Body of pancreas (tissue), 4 donors: ENCODE measurements around the gene CPT1A. TPM values are rescaled to one million over a fixed set of nuclear protein-coding genes. Genes with fewer than 3 reads are reported as not detected.

Experiments
- ATAC-seq: fragments of 150-250 bp; one replicate; pipeline ENCODE4 v1.9.1; 2016
- DNase-seq, 4 donors: peaks; one replicate each; pipeline ENCODE4 v3.0.0-alpha.2; 2019
- H3K27ac ChIP-seq, 4 donors: fragments of 200-600 bp; sonication (generic); 1 replicate in 3 of 4; 2 replicates in 1 of 4; pipeline versions ENCODE4 v1.5.1 to v1.6.1; 2016 to 2019; ENCODE audit warnings: mild to moderate bottlenecking in 1 of 4, mixed read lengths in 1 of 4, moderate library complexity in 1 of 4
- H3K27me3 ChIP-seq, 2 donors: fragments of 200-600 bp; sonication (generic); one replicate each; pipeline ENCODE4 v1.6.0; 2016; ENCODE audit warnings: mild to moderate bottlenecking in 1 of 2
- H3K36me3 ChIP-seq, 2 donors: fragments of 200-600 bp; sonication (generic); replicated peaks in 1 of 2; 2 replicates each; pipeline ENCODE4 v1.5.1; 2016; ENCODE audit warnings: low read depth in 2 of 2; ENCODE audit not compliant: insufficient read depth in 1 of 2
- H3K4me1 ChIP-seq: fragments of 200-600 bp; sonication (generic); one replicate; pipeline ENCODE4 v1.6.0; 2016
- H3K4me3 ChIP-seq, 2 donors: fragments of 200-600 bp; sonication (generic); 1 replicate in 1 of 2; 2 replicates in 1 of 2; pipeline ENCODE4 v1.5.1; 2016 to 2019
- H3K9me3 ChIP-seq, 3 donors: fragments of 200-600 bp; sonication (generic); 1 replicate in 2 of 3; 2 replicates in 1 of 3; pipeline ENCODE4 v1.5.1; 2016
- CTCF ChIP-seq, 7 experiments: fragments of 450-650 bp in 4 of 7; fragments of 200-600 bp in 3 of 7; sonication (generic) in 3 of 7; IDR thresholded peaks; one replicate each; pipeline ENCODE4 v1.5.1; 2016 to 2019; ENCODE audit warnings: antibody characterized with exemption in 7 of 7
- POLR2A ChIP-seq, 3 donors: fragments of 450-650 bp; IDR thresholded peaks; one replicate each; pipeline ENCODE4 v1.6.1; 2016; ENCODE audit warnings: antibody characterized with exemption in 3 of 3, mild to moderate bottlenecking in 2 of 3
- WGBS, 2 donors: methylation state at CpG; one replicate each; pipeline ENCODE4 v1.1.5; 2017; 5-methylcytosine and 5-hydroxymethylcytosine counted together
- intact Hi-C: fragments of 100-400 bp; cut with DNase I; formaldehyde crosslinking; loops from one replicate; pipeline ENCODE4 v1.15.1; 2023
- total RNA-seq, 2 donors: library from RNA; depleted of rRNA; stranded (reverse); fragments of >200 nt; gene quantifications; one replicate each; pipeline ENCODE4 v1.1.0, GENCODE V29; 2016

CPT1A gene
- total RNA-seq, 2 donors from 2014 or later, result 35.6 to 40.7 TPM

GRCh38 chr11:68796801-68797200 is 44.9 kb downstream of the CPT1A start:
- intact Hi-C loops, result no loop called here
- TF ChIP-seq CTCF (IDR thresholded peaks at IDR 0.05), result no peak
- TF ChIP-seq POLR2A (IDR thresholded peaks at IDR 0.05), result no peak
- no peaks in the 10 kb centered on the region for H3K9me3 ChIP-seq
- no peak overlapping the region for H3K4me3 ChIP-seq
- H3K27ac ChIP-seq, result no peak overlapping the region
- peaks cover 15 to 17% of the 10 kb centered on the region in 2 donors for H3K36me3 ChIP-seq
- H3K27me3 ChIP-seq, result no peaks in the 10 kb centered on the region
- ATAC-seq, result no peak
- DNase-seq, result no peak
- 88 to 90% methylated on average over 12 to 19 of the region's 19 CpGs for WGBS, 2 donors
- H3K4me1 ChIP-seq, result no peaks in the 10 kb centered on the region

GRCh38 chr11:68792400-68792966 is 49.2 kb downstream of the CPT1A start:
- intact Hi-C loops, result no loop called here
- DNase-seq, result no peak
- H3K9me3 ChIP-seq, result no peaks in the 10 kb centered on the region
- TF ChIP-seq CTCF (IDR thresholded peaks at IDR 0.05) (no peak), POLR2A (IDR thresholded peaks at IDR 0.05) (no peak)
- H3K27me3 ChIP-seq, result no peaks in the 10 kb centered on the region
- no peak for ATAC-seq
- no peaks in the 10 kb centered on the region for H3K4me1 ChIP-seq
- peaks cover 9 to 15% of the 10 kb centered on the region in 2 donors for H3K36me3 ChIP-seq
- WGBS, 2 donors, result 88 to 90% methylated on average over 12 to 18 of the region's 18 CpGs
- no peak overlapping the region for H3K4me3 ChIP-seq
- H3K27ac ChIP-seq, result no peak overlapping the region

GRCh38 chr11:68784653-68785052 is 57.1 kb downstream of the CPT1A start:
- no peak overlapping the region for H3K27ac ChIP-seq
- DNase-seq, result no peak
- H3K4me1 ChIP-seq, result peaks cover 3% of the 10 kb centered on the region
- TF ChIP-seq POLR2A (IDR thresholded peaks at IDR 0.05) (no peak), CTCF (IDR thresholded peaks at IDR 0.05) (no peak)
- H3K9me3 ChIP-seq, result no peaks in the 10 kb centered on the region
- ATAC-seq, result no peak
- peaks cover 4 to 7% of the 10 kb centered on the region in 2 donors for H3K36me3 ChIP-seq
- 92 to 99% methylated on average over 14 to 16 of the region's 16 CpGs for WGBS, 2 donors
- intact Hi-C loops, result no loop called here
- H3K4me3 ChIP-seq, result no peak overlapping the region
- H3K27me3 ChIP-seq, result no peaks in the 10 kb centered on the region

- Histone ChIP-seq H3K4me3 (no peak overlapping the region), H3K27ac (no peak overlapping the region), H3K4me1 (peaks cover 3% of the 10 kb centered on the region), H3K9me3 (no peaks in the 10 kb centered on the region), H3K27me3 (no peaks in the 10 kb centered on the region), H3K36me3 (peaks cover 4 to 7% of the 10 kb centered on the region in 2 donors)
- 94 to 100% methylated on average over 5 to 16 of the region's 16 CpGs for WGBS, 2 donors
- intact Hi-C loops, result no loop called here
- DNase-seq, result no peak
- no peak for ATAC-seq
- TF ChIP-seq CTCF (IDR thresholded peaks at IDR 0.05), result no peak
- TF ChIP-seq POLR2A (IDR thresholded peaks at IDR 0.05), result no peak
Observed at GRCh38 chr11:68783216-68783821, 58.4 kb downstream of the CPT1A start.

- WGBS, 2 donors, result 96 to 97% methylated on average over 17 to 26 of the region's 26 CpGs
- H3K36me3 ChIP-seq, result peaks cover 4 to 10% of the 10 kb centered on the region in 2 donors
- intact Hi-C loops, result no loop called here
- no peak overlapping the region for H3K27ac ChIP-seq
- H3K27me3 ChIP-seq, result no peaks in the 10 kb centered on the region
- H3K4me3 ChIP-seq, result no peak overlapping the region
- ATAC-seq, result no peak
- no peaks in the 10 kb centered on the region for H3K9me3 ChIP-seq
- TF ChIP-seq CTCF (IDR thresholded peaks at IDR 0.05) (no peak), POLR2A (IDR thresholded peaks at IDR 0.05) (no peak)
- no peak for DNase-seq
- H3K4me1 ChIP-seq, result peaks cover 3% of the 10 kb centered on the region
Observed at GRCh38 chr11:68782711-68783110, 59.0 kb downstream of the CPT1A start.
